Type B pancreatic cell (in vitro differentiated cells): Measurements from ENCODE around the gene LRFN2. TPM values are rescaled to one million over a fixed set of nuclear protein-coding genes. Genes with fewer than 3 reads are reported as not detected.

ENCODE experiments used
- DNase-seq: peaks from one replicate; pipeline ENCODE4 v3.0.0; 2021; ENCODE audit warnings: mixed read lengths; ENCODE audit not compliant: unreplicated experiment; ENCODE audit errors: extremely low spot score
- H3K27ac Mint-ChIP-seq: 2 replicates; pipeline ENCODE4 v1.8.0; 2021; ENCODE audit warnings: mild to moderate bottlenecking, mixed read lengths
- H3K27me3 Mint-ChIP-seq: 2 replicates; pipeline ENCODE4 v1.8.0; 2021; ENCODE audit warnings: mixed read lengths
- H3K36me3 Mint-ChIP-seq: 2 replicates; pipeline ENCODE4 v1.8.0; 2021; ENCODE audit warnings: mixed read lengths
- H3K4me1 Mint-ChIP-seq: one replicate; pipeline ENCODE4 v1.8.0; 2021; ENCODE audit warnings: mixed read lengths; ENCODE audit not compliant: unreplicated experiment
- H3K4me3 Mint-ChIP-seq: 2 replicates; pipeline ENCODE4 v1.8.0; 2021; ENCODE audit warnings: mild to moderate bottlenecking, mixed read lengths
- H3K9me3 Mint-ChIP-seq: 2 replicates; pipeline ENCODE4 v1.8.0; 2021; ENCODE audit warnings: mixed read lengths
- total RNA-seq: library from RNA; stranded (reverse); gene quantifications from 2 replicates; pipeline ENCODE4 v1.2.1, GENCODE V29; 2021; ENCODE audit warnings: low replicate concordance
- TF ChIP-seq, protein P1 (sequence below): fragments of 200-600 bp; sonication (generic); conservative IDR thresholded peaks from 2 replicates; pipeline ENCODE4 v1.5.0; 2021; ENCODE audit warnings: antibody characterized with exemption, mild to moderate bottlenecking

Gene LRFN2
- total RNA-seq, 1 donor from 2014 or later, result 3.4 TPM

DNA sequence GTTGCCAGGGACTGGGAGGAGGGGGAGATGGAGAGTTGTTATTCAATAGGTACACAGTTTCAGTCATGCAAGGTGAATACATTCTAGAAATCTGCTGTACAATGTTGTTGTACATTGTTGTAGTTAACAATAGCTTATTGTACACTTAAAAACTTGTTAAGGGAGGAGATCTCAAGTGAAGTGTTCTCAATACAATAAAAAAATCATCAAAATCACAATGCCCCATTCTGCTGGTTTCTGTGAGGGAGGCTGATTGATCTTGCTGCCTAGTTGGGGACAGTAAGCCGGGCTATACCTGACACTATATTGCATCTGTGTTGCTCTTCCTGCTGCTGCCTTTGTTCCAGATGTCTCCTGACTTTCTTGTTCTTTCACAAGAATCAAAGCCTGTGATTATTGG, 232.1 kb downstream of the LRFN2 start:
- TF ChIP-seq, protein P1, sequence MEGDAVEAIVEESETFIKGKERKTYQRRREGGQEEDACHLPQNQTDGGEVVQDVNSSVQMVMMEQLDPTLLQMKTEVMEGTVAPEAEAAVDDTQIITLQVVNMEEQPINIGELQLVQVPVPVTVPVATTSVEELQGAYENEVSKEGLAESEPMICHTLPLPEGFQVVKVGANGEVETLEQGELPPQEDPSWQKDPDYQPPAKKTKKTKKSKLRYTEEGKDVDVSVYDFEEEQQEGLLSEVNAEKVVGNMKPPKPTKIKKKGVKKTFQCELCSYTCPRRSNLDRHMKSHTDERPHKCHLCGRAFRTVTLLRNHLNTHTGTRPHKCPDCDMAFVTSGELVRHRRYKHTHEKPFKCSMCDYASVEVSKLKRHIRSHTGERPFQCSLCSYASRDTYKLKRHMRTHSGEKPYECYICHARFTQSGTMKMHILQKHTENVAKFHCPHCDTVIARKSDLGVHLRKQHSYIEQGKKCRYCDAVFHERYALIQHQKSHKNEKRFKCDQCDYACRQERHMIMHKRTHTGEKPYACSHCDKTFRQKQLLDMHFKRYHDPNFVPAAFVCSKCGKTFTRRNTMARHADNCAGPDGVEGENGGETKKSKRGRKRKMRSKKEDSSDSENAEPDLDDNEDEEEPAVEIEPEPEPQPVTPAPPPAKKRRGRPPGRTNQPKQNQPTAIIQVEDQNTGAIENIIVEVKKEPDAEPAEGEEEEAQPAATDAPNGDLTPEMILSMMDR, result no peak
- H3K27ac Mint-ChIP-seq, result no peak overlapping the region
- H3K9me3 Mint-ChIP-seq, result no peaks in the 10 kb centered on the region
- peaks cover 4% of the 10 kb centered on the region for H3K27me3 Mint-ChIP-seq
- no peaks in the 10 kb centered on the region for H3K4me1 Mint-ChIP-seq
- no peak overlapping the region for H3K4me3 Mint-ChIP-seq
- no peaks in the 10 kb centered on the region for H3K36me3 Mint-ChIP-seq
- DNase-seq, result no peak

DNA sequence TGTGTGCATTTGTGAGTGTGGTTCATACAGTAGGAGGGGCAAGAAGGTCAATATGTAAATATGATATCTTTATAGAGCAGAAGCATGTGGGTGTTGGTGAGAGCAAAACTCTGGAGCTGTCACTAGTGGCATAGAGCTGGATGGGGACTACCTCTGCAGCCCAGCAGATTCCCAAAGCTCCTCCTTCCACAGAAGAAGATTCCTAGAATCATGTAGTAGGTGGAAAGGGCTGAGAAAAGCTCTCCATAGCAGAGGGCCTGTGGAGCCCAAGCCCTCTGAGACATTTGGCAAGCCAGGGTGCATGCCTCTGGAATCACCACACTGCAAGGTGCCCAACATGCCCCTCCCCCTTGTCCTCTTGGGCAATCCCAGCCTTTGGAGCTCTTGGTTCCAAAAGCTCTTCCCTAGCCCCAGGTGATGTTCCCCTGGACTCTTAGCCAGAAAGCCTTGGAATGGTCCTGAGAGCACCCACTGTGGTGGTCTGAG, 233.2 kb downstream of the LRFN2 start:
- no peak for DNase-seq
- peaks cover under 1% of the 10 kb centered on the region for H3K4me1 Mint-ChIP-seq
- TF ChIP-seq, protein P1, result no peak
- no peaks in the 10 kb centered on the region for H3K36me3 Mint-ChIP-seq
- H3K4me3 Mint-ChIP-seq, result no peak overlapping the region
- no peak overlapping the region for H3K27ac Mint-ChIP-seq
- no peaks in the 10 kb centered on the region for H3K9me3 Mint-ChIP-seq
- no peaks in the 10 kb centered on the region for H3K27me3 Mint-ChIP-seq

DNA sequence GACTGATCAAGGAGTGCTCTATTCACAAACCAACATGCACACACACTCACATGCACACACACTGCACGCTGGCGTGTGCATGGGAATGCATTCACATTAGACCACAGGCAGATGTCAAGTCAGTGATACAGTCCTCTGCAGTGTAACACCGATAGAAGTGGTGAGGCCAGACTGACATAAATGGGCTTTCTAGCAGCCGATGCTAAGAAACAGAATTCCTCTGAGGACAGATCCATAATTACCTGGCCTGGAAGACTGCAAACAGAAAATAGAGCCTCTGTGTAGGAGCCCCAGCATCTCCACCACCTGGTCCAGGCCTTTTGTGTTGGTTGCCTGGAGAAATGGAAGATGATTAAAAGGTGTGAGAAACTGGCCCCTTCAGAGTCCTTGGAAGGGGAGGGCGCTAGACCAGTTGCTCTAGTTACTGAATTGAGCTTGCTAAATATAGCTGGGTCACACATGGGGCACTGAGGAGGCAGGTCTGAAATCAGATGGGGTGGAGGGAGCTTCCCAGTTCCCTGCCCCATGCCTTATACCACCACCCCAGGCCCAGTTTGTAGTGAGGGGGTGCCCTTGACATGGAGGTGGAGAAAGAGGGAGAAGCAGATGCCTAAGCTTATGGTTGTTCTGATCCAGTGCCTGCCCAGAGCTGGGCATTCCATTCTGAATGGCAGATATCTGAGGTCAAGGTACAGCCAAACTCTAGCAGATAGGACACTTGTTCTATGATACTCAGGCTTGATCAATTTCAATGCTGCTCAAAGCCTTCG, 233.8 kb downstream of the LRFN2 start:
- Mint-ChIP-seq H3K4me1 (peaks cover 4% of the 10 kb centered on the region), H3K27ac (no peak overlapping the region), H3K9me3 (no peaks in the 10 kb centered on the region), H3K36me3 (no peaks in the 10 kb centered on the region), H3K27me3 (no peaks in the 10 kb centered on the region), H3K4me3 (no peak overlapping the region)
- TF ChIP-seq, protein P1, result no peak
- DNase-seq, result no peak

DNA sequence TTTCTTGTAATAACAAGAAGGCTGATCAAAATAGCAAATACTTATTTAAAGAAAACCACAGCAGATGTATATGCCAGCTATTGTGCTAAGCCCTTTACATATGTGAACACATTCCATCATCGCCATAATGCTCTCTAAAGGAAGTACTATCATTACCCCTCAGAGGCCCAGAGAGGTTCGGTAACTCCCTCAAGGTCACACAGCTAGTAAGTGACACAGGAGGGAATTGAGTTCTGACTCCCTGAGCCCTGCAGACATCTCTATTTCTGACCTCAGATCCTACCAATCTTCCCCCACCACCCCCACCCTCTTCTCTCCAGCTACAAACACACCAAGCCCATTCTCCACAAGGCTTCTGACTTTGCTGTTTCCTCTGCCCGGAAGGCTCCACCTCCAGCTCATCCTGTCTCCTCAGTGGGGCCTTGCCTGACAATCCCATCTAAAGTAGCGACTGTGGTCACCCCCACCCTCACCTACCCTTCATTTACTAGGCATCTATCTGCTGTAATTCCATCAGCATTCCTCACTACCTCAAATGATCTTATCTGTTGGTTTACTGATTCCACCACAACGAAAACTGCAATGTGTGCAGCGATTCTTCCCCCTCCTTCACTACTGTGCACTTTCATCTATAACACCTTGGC, 234.5 kb downstream of the LRFN2 start:
- Mint-ChIP-seq H3K27ac (no peak overlapping the region), H3K27me3 (no peaks in the 10 kb centered on the region), H3K36me3 (no peaks in the 10 kb centered on the region), H3K4me1 (peaks cover 9% of the 10 kb centered on the region), H3K9me3 (no peaks in the 10 kb centered on the region), H3K4me3 (no peak overlapping the region)
- TF ChIP-seq, protein P1, result no peak
- DNase-seq, result no peak

DNA sequence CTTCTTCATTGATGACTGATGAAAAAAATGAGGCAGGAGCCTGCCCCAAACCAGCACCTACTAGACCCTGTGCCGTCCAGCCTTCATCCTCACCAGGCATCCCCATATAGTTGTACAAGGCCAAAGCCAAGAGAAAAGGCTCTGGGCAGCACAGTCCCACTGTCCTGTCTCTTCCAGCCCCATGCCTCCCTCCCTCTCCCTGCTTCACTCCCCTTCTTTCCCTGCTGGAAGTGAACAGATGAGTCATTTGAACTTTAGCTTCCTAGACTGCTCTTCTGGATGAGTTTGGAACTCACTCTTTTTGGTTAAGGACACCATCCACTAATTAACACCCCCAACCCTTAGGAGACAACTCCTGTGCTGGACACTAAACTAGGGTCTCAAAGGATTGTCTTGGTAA, 235.2 kb downstream of the LRFN2 start:
- Mint-ChIP-seq H3K36me3 (no peaks in the 10 kb centered on the region), H3K27ac (no peak overlapping the region), H3K9me3 (no peaks in the 10 kb centered on the region), H3K27me3 (no peaks in the 10 kb centered on the region), H3K4me1 (peaks cover 12% of the 10 kb centered on the region), H3K4me3 (no peak overlapping the region)
- DNase-seq, result no peak
- TF ChIP-seq, protein P1, result no peak
